SH-SY5Y (cell line): ENCODE results near the gene CCDC192.

Source experiments
- GATA2 ChIP-seq: IDR thresholded peaks from 2 replicates; pipeline ENCODE4 v1.6.1; 2011; ENCODE audit warnings: mild to moderate bottlenecking, low read depth, low read length
- GATA3 ChIP-seq: IDR thresholded peaks from 2 replicates; pipeline ENCODE4 v1.6.1; 2011; ENCODE audit warnings: low read depth, mild to moderate bottlenecking, low read length, moderate library complexity

GRCh38 chr5:127725673-127726072 lies 22.5 kb downstream of the CCDC192 start:
- TF ChIP-seq GATA3 (no peak), GATA2 (no peak)
